NCI-H187 (cell line): Measurements from ENCODE around the gene PHKB.
"Not testable (repeated sequence)": the region's sequence is repeated elsewhere in the genome, so short reads cannot be mapped to it uniquely, and the experiment has no call there.

Source experiments
- DNase-seq, 2 experiments: peaks; one replicate each; lab custom pipeline; 2025; lab: John Stamatoyannopoulos, UW

PHKB gene

DNA sequence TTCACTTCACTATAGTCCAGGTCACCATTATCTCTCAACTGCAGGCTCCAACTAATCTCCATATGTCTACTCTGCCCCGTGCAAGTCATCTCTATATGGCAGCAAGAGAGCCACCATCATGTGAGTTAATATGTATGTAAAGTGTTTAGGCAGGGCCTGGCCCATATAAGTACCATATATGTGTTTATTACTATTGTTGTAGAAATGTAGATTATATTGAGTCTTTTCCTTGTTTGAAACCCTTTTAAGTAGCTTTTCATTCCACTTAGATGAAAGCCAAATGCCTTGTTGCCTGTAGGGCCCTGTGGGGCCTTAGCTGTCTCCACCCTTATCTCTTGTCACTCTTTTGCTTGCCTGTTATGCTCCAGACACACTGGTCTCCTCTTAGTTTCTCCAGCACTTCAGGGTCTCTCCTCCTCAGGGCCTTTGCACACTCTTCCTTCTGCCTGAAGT lies 164.0 kb downstream of the PHKB start:
- DNase-seq: no peak

DNA sequence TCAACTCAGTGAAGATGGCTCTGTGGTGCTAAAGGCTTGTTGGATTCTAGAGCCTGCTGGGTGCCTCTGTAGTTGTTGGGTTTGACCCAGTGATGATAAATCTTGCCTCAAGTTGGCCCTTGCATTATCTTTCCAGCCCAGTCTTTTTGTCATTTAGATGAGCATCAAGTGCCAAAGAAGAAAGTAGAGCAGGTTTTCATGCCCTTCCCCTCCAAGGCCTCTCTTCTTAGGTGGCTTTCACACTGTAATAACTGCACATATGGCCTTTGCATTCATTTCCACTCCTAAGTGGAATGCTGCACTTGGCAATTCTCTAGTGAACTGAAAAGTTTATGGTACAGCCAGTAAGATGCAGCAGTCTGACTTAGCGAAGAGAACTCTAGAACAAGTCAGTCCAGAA lies 165.1 kb downstream of the PHKB start:
- DNase-seq: no peak

- DNase-seq: no peak
Measured at GRCh38 chr16:47627085-47627639, 166.0 kb downstream of the PHKB start.

DNA sequence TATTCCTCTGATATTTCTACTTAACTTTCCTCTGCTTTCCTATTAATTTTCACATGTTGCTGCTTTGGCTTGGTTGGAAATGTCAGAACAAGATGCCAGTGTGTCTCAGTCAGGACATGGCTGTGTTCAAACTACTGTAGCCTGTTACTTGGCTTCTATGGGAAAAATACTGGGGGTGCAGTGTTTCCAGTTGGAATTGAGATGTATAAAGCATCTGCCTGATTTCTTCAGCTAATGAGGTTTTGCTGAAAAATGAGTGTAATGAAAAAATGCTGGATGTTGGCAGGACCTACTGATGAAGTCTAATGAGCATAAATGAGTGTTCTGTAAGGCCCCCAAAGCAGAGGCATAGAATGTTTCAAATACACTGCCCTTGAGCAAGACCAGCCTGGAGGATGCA lies 166.6 kb downstream of the PHKB start:
- no peak for DNase-seq

GRCh38 chr16:47631131-47631530 lies 170.0 kb downstream of the PHKB start:
- no peak for DNase-seq

- DNase-seq: no peak
Measured at GRCh38 chr16:47634126-47634525, 173.0 kb downstream of the PHKB start.

GRCh38 chr16:47634727-47635126 lies 173.6 kb downstream of the PHKB start:
- no peak for DNase-seq

GRCh38 chr16:47636501-47637099 lies 175.5 kb downstream of the PHKB start:
- DNase-seq: no peak

DNA sequence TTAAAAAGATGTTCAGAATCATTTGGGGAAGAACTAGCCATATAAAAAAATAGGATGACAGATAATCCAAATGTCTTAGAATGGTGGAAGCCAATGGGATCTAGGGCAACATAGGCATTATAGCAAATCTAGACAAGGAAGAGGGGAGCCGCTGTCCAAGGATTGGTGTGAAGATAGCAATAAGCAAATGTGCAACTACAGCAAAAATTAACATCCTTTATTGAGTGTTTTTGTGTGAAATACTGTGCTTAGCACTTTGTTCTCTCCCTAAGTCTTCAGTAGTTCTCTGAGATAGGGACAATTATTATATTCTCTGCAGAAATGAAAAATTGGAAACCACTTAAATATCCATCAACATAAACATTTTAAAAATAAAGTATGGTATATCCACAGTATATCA lies 177.0 kb downstream of the PHKB start:
- DNase-seq: no peak

GRCh38 chr16:47640661-47641060 lies 179.5 kb downstream of the PHKB start:
- DNase-seq: no peak

GRCh38 chr16:47643323-47644000 lies 182.3 kb downstream of the PHKB start:
- DNase-seq: no peak

DNA sequence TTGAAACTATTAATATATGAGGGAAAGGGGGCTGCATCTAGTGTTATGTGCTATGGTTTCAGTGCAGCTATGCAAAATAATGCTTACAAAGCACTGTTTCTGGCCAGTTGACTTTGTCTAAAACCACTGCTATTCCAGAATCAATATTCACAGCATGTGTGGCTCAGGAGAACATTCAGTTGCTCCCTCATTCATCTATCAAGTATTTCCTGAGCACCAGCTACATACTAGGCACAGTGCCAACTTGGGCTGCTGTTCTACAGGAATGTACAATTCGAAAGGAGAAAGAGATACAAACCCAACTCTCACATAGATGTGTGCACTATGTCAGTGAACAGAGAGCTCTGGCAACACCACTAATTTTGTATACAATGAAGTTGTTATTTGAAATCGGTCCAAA lies 183.0 kb downstream of the PHKB start:
- DNase-seq: no peak

GRCh38 chr16:47644661-47645060 lies 183.5 kb downstream of the PHKB start:
- DNase-seq: no peak

DNA sequence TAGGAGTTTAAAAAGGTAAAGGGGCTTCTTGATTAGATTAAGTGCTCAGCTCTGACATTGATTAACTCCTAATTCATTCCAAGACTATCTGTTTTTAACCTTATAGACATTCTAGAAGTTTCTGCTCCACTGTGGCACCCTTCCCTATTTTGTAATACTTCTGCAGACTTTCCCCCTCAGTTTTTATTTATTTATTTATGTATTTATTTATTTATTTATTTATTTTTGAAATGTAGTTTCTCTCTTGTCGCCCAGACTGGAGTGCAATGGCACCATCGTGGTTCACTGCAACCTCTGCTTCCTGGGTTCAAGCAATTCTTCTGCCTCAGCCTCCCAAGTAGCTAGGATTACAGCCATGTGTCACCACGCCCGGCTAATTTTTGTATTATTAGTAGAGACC lies 185.8 kb downstream of the PHKB start:
- DNase-seq: no peak

DNA sequence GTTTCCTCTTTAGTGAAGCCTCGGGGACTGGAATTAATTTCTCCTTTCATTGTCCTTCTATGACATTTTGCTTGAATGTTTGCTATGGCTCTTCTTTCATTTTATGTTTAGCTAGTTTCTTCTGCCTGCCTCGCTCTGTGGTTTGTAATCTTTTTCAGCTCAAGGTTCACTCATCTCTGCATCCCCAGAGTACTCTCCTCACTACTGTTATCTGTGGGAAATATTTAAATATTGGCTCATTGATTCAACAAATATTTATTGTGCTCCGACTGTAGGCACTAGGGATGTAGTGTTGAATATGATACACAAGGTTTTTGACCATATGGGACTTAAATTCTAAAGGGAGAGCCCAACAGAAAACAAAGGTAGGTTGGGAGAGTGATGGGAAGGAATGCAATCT lies 195.9 kb downstream of the PHKB start:
- DNase-seq: no peak

GRCh38 chr16:47657977-47658376 lies 196.8 kb downstream of the PHKB start:
- DNase-seq: no peak

DNA sequence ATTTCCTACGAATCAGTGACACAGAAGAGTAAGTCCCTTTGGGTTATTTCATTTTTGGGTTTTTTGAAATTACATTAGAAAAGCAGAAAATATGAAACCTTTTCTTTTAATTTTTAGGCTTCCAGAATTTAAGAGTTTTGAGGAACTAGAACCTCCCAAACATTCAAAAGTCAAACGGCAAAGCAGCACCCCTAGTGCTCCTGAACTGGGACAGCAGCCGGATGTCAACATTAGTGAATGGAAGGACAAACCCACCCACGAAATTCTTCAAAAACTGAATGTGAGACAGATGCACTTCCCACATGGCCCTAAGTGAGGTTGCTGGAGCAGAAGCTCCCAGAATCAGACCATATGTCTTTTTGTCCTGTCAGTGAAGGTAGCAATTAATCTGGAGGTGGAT lies 199.4 kb downstream of the PHKB start:
- DNase-seq: no peak

GRCh38 chr16:47664653-47665325 lies 203.7 kb downstream of the PHKB start:
- DNase-seq: no peak

DNA sequence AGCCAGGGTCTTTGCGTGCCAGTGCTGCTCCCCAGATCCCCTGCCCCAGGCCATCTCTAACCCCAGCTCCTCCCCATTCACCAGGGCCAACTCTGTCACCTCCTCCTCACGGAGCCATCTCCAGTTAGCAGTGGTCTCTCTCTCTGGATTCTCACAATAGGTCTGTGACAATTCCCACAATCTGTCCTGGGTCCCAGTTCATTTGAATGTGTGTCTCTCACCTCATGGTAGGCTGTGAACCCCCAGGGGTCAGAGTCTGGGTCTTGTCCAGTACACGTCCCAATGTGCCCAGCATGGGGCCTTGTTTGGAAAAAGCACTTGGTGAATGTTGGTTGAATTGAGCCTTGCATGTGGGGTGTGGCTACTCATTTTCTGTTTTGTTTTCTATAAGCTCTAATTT lies 205.3 kb downstream of the PHKB start:
- no peak for DNase-seq

- no peak for DNase-seq
Measured at GRCh38 chr16:47667956-47668355, 206.8 kb downstream of the PHKB start.

DNA sequence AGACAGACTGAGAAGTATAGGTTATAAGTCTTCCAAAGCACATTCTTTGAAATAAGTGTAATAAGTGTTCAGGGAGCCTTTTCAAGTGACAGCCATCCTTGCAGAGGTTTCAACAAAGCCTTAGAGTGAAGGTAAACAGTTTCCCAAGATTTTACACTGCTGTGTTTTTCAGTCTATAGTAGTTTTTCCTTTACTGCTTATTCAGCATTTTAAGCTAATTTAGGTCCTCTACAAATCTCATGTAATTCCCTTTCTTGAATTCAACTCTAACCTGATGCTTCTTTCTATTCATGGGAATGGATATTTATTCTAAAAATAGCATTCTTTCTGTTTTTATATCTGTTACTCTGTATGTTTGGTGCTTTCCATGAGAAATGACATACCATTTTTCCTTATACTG lies 211.3 kb downstream of the PHKB start:
- no peak for DNase-seq

- no peak for DNase-seq
Measured at GRCh38 chr16:47676635-47677177, 215.6 kb downstream of the PHKB start.

DNA sequence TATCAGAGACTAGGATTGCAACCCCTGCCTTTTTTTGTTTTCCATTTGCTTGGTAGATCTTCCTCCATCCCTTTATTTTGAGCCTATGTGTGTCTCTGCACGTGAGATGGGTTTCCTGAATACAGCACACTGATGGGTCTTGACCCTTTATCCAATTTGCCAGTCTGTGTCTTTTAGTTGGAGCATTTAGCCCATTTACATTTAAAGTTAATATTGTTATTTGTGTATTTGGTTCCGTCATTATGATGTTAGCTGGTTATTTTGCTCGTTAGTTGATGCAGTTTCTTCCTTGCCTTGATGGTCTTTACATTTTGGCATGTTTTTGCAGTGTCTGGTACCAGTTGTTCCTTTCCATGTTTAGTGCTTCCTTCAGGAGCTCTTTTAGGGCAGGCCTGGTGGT lies 220.4 kb downstream of the PHKB start:
- DNase-seq: not testable (repeated sequence)
